AG04450 (cell line): ENCODE data around the gene TEDDM1. TPM values are rescaled to one million over a fixed set of nuclear protein-coding genes. Genes with fewer than 3 reads are reported as not detected.

ENCODE experiments used
- CTCF ChIA-PET: fragments of 300-600, 350-600 bp; formaldehyde crosslinking; extraction: SDS; loops from one replicate; lab custom pipeline; 2022; ENCODE audit warnings: antibody characterized with exemption, inconsistent platforms; lab: Charles Lee
- POLR2A ChIA-PET: fragments of 350-600 bp; formaldehyde crosslinking; extraction: SDS; loops from one replicate; lab custom pipeline; 2021; ENCODE audit warnings: antibody characterized with exemption, inconsistent platforms; lab: Yijun Ruan, JAX
- DNase-seq: peaks from one replicate; pipeline ENCODE4 v3.0.0-alpha.2; 2011; ENCODE audit warnings: low read depth, low spot score
- H3K27ac ChIP-seq: one replicate; pipeline ENCODE4 v1.5.1; 2012; ENCODE audit warnings: low read depth, low read length, control low read depth
- H3K27me3 ChIP-seq: one replicate; pipeline ENCODE4 v1.6.0; 2012; ENCODE audit warnings: low read length; ENCODE audit not compliant: control insufficient read depth, insufficient read depth
- H3K4me3 ChIP-seq: 2 replicates; pipeline ENCODE4 v1.5.1; 2011; ENCODE audit warnings: mild to moderate bottlenecking, low read depth, low read length, control low read depth
- H3K9me3 ChIP-seq: 2 replicates; pipeline ENCODE4 v1.5.1; 2012; ENCODE audit warnings: low read length; ENCODE audit not compliant: control insufficient read depth, insufficient read depth
- polyA plus RNA-seq: library from polyadenylated mRNA; depleted of rRNA; stranded (reverse); fragments of >200 nt; gene quantifications from 2 replicates; pipeline ENCODE4 v1.2.3, GENCODE V29; 2011
- TF ChIP-seq, protein P1 (sequence below): IDR thresholded peaks from 2 replicates; pipeline ENCODE4 v1.5.1; 2011; ENCODE audit warnings: low read depth, low read length, control low read depth, inconsistent platforms

The TEDDM1 gene
- polyA plus RNA-seq, 1 experiment: not detected

DNA sequence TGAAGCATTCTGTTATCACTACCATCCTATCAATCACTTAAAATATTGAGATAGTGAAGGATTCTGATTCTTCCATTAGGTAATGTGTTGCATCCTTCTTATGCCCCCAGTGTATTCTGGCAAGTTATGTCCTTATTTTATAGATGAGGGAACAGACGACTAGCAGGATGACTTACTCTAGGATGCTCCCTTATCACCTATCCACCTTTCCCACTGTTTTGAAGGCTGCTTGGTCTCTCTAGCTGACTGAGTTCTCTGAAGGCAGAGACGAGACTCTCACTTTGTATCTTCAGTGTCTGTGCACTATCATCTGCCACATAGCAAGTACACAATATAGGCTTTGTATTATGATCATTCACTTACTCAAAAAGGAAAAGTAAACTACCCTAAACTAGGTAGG, 12.9 kb downstream of the TEDDM1 start:
- H3K27ac ChIP-seq: no peak overlapping the region
- H3K4me3 ChIP-seq: no peak overlapping the region
- no peaks in the 10 kb centered on the region; the same call in 1 of the 2 replicates for H3K9me3 ChIP-seq
- POLR2A ChIA-PET: no interaction called here
- CTCF ChIA-PET: interaction anchor here (0.9 to 4.7 kb wide), 2 partner anchors 244 to 395 kb away, joined by 4 to 32 read pairs; no protein-coding TSS in a partner anchor
- no peak for DNase-seq
- no peaks in the 10 kb centered on the region for H3K27me3 ChIP-seq
- TF ChIP-seq, protein P1, sequence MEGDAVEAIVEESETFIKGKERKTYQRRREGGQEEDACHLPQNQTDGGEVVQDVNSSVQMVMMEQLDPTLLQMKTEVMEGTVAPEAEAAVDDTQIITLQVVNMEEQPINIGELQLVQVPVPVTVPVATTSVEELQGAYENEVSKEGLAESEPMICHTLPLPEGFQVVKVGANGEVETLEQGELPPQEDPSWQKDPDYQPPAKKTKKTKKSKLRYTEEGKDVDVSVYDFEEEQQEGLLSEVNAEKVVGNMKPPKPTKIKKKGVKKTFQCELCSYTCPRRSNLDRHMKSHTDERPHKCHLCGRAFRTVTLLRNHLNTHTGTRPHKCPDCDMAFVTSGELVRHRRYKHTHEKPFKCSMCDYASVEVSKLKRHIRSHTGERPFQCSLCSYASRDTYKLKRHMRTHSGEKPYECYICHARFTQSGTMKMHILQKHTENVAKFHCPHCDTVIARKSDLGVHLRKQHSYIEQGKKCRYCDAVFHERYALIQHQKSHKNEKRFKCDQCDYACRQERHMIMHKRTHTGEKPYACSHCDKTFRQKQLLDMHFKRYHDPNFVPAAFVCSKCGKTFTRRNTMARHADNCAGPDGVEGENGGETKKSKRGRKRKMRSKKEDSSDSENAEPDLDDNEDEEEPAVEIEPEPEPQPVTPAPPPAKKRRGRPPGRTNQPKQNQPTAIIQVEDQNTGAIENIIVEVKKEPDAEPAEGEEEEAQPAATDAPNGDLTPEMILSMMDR: no peak

DNA sequence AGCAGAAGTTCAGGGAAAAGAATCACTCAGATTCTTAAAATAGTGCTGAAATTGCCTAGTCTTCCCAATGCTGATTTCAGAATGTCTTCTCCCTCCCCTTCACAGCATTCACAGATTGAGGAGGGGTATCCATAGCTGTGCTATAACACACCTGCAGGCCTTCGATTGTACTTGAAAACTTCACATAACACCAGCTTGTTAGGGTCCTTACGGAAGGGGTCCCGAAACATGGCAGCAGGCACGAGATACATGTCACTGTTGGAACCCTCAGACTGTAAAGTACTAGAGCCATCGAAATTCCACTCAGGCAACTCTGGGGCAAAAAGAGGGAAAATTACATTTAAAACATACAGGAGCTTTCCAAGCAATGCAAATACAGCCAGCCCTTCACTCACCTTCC, 13.5 kb downstream of the TEDDM1 start:
- ChIA-PET CTCF (interaction anchor here (4.7 kb wide), 1 partner anchor 243 kb away, joined by 32 read pairs; no protein-coding TSS in a partner anchor), POLR2A (no interaction called here)
- Histone ChIP-seq H3K27me3 (no peaks in the 10 kb centered on the region), H3K27ac (no peak overlapping the region), H3K4me3 (no peak overlapping the region), H3K9me3 (no peaks in the 10 kb centered on the region; the same call in 1 of the 2 replicates)
- TF ChIP-seq, protein P1: no peak
- DNase-seq: no peak

DNA sequence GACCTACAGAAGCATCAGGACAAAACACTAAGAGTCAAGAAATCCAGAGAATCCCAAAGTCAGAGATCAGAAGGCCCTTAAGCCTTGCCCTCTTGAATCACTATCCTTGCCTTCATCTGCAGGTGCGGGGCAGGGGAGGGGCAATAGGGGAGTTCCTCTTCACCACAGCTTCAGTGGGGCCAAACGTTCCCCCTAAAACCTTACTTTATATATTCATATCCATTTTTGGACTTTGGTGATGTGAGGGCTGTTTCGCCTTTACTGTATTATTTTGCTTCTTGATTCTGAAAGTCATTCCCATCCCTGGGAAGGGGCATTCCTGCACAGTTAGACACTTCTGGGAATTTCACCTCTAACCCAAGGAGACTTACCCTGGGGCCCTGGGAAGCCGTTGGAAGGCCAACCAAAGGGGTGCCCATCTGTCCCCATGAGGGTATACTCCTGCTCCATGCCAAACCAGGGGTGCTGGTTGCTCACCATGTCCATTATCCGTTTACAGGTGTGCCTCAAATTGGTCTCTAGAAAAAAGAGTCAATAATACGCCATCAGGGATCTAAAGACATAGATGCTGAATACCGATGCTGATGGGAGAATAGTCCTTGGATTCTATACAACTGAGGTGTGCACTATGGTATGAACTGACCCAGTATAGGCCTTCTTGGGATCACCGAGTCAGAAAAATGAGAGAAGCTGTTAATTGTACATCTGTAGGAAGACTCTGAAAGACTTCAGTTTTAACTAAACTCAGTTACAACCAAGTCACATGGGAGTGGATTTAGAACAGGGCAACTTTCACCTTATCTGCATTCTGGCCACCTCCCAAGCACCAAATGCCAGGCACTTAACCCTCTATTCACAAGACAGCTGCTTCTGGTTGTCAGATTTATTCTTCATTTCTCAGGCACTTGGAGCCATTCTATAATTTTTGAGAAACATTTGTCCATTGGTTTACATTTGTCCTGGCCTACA, 14.3 kb downstream of the TEDDM1 start:
- ChIA-PET POLR2A (no interaction called here), CTCF (interaction anchor here (4.7 kb wide), 1 partner anchor 243 kb away, joined by 32 read pairs; no protein-coding TSS in a partner anchor)
- TF ChIP-seq, protein P1: no peak
- Histone ChIP-seq H3K9me3 (no peaks in the 10 kb centered on the region; the same call in 1 of the 2 replicates), H3K27ac (no peak overlapping the region), H3K4me3 (no peak overlapping the region), H3K27me3 (no peaks in the 10 kb centered on the region)
- no peak for DNase-seq

DNA sequence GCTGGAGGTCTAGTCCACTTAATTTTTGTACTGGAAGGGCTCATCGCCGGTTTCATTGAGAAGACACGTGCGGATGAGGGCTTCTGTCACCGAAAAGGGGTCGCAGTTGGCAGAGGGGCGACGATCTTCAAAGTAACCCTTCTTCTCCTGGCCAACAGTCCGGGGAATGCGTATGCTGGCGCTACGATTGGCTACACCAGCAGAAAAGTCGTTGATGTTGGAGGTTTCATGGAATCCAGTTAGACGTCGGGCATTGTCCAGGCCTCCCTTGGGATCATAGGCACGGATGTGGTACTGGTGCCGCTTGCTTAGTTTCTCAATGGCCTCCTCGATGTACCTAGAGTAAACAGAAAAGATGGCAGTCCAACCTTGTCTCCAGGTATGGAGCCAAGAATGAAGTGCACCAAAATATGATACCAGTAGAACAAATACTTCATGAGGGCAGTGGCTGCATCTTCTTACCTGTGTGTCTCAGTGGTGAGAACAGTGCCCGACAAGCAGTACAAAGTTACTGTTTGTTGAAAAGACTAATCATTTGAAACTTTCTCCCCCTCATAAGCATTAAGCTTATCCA, 16.0 kb downstream of the TEDDM1 start:
- H3K27me3 ChIP-seq: no peaks in the 10 kb centered on the region
- no peak overlapping the region for H3K4me3 ChIP-seq
- no peak overlapping the region for H3K27ac ChIP-seq
- ChIA-PET POLR2A (no interaction called here), CTCF (interaction anchor here (1.0 kb wide), 1 partner anchor 241 kb away, joined by 3 read pairs; no protein-coding TSS in a partner anchor)
- no peaks in the 10 kb centered on the region for H3K9me3 ChIP-seq
- TF ChIP-seq, protein P1: no peak
- DNase-seq: no peak
